DND-41 (cell line): Measurements from ENCODE around the gene SOAT1.

ENCODE experiments used
- ATAC-seq: fragments of 200-7000 bp; cut with Tn5 transposase; 3 replicates; pipeline ENCODE4 v1.9.1; 2021; ENCODE audit warnings: low read depth; ENCODE audit not compliant: insufficient read depth
- DNase-seq: peaks from one replicate; pipeline ENCODE4 v3.0.0-alpha.2; 2020
- H2AFZ ChIP-seq: 2 replicates; pipeline ENCODE4 v1.6.0; 2012; ENCODE audit warnings: low read depth, low read length
- H3K27ac ChIP-seq: 2 replicates; pipeline ENCODE4 v1.5.1; 2012; ENCODE audit warnings: low read length, inconsistent platforms
- H3K27me3 ChIP-seq: fragments of 200-600 bp; sonication (generic); 2 replicates; pipeline ENCODE4 v1.6.0; 2012; ENCODE audit warnings: low read length, mild to moderate bottlenecking, inconsistent platforms; ENCODE audit not compliant: insufficient read depth, poor library complexity
- H3K36me3 ChIP-seq: 2 replicates; pipeline ENCODE4 v1.5.1; 2012; ENCODE audit warnings: low read length, inconsistent platforms; ENCODE audit not compliant: insufficient read depth
- H3K4me1 ChIP-seq: 2 replicates; pipeline ENCODE4 v1.5.1; 2012; ENCODE audit warnings: mild to moderate bottlenecking, low read length; ENCODE audit not compliant: insufficient read depth
- H3K4me2 ChIP-seq: 2 replicates; pipeline ENCODE4 v1.6.0; 2012; ENCODE audit warnings: mild to moderate bottlenecking, moderate library complexity, low read length, inconsistent platforms; ENCODE audit not compliant: insufficient read depth
- H3K4me3 ChIP-seq, 2 experiments: fragments of 200-600 bp in 1 of 2; shearing (Covaris generic) in 1 of 2; 2 replicates each; pipeline ENCODE4 v1.5.1; 2012 to 2016; ENCODE audit warnings: inconsistent platforms in 2 of 2, low read length in 2 of 2, mild to moderate bottlenecking in 2 of 2, low read depth in 1 of 2, moderate library complexity in 1 of 2
- H3K79me2 ChIP-seq: 2 replicates; pipeline ENCODE4 v1.6.0; 2012; ENCODE audit warnings: low read length, inconsistent platforms; ENCODE audit not compliant: insufficient read depth
- H3K9ac ChIP-seq: 2 replicates; pipeline ENCODE4 v1.6.0; 2012; ENCODE audit warnings: low read depth, mild to moderate bottlenecking, inconsistent platforms, low read length, moderate library complexity
- H3K9me3 ChIP-seq: 2 replicates; pipeline ENCODE4 v1.5.1; 2012; ENCODE audit warnings: low read length, moderate library complexity, mild to moderate bottlenecking, inconsistent platforms; ENCODE audit not compliant: insufficient read depth, severe bottlenecking
- H4K20me1 ChIP-seq: 2 replicates; pipeline ENCODE4 v1.6.0; 2012; ENCODE audit warnings: low read length; ENCODE audit not compliant: insufficient read depth
- CTCF ChIP-seq: IDR thresholded peaks from 2 replicates; pipeline ENCODE4 v1.5.1; 2012; ENCODE audit warnings: borderline replicate concordance, low read length, moderate library complexity, mild to moderate bottlenecking; ENCODE audit not compliant: poor library complexity, severe bottlenecking; ENCODE audit errors: extremely low read depth
- EZH2 ChIP-seq: IDR thresholded peaks from 3 replicates; pipeline ENCODE4 v1.6.1; 2012; ENCODE audit warnings: borderline replicate concordance, low read depth, mild to moderate bottlenecking, moderate library complexity, low read length, inconsistent platforms; ENCODE audit not compliant: severe bottlenecking

Gene SOAT1

DNA sequence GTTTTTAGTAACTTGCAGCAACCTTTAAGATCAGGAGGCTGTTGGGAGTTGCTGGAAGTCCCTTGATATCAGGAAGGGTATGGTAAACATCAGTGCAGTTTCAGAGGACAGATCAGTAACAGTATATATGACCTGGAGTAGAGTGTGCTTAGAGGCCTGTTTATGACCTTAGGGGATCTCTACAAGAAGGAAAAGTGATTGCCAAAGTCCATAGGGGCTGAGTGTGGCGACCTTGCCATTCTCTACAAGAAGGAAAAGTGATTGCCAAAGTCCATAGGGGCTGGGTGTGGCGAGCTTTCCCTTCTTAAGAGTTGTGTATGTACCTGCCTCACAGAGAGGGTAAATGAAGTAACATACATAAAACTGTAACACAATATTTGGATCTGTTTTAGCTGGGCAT lies 43.7 kb downstream of the SOAT1 start:
- no peaks in the 10 kb centered on the region for H3K4me1 ChIP-seq
- H3K4me2 ChIP-seq: no peak overlapping the region
- no peak overlapping the region for H3K9ac ChIP-seq
- H3K27ac ChIP-seq: no peak overlapping the region
- H3K4me3 ChIP-seq: no peak overlapping the region
- no peaks in the 10 kb centered on the region for H3K79me2 ChIP-seq
- TF ChIP-seq EZH2: no peak
- no peak for TF ChIP-seq CTCF
- no peak for DNase-seq
- H4K20me1 ChIP-seq: no peaks in the 10 kb centered on the region
- H3K27me3 ChIP-seq: no peaks in the 10 kb centered on the region
- no peak overlapping the region for H2AFZ ChIP-seq
- no peaks in the 10 kb centered on the region for H3K9me3 ChIP-seq
- H3K36me3 ChIP-seq: peaks cover 42% of the 10 kb centered on the region; the same call in 1 of the 2 replicates
- no peak for ATAC-seq

DNA sequence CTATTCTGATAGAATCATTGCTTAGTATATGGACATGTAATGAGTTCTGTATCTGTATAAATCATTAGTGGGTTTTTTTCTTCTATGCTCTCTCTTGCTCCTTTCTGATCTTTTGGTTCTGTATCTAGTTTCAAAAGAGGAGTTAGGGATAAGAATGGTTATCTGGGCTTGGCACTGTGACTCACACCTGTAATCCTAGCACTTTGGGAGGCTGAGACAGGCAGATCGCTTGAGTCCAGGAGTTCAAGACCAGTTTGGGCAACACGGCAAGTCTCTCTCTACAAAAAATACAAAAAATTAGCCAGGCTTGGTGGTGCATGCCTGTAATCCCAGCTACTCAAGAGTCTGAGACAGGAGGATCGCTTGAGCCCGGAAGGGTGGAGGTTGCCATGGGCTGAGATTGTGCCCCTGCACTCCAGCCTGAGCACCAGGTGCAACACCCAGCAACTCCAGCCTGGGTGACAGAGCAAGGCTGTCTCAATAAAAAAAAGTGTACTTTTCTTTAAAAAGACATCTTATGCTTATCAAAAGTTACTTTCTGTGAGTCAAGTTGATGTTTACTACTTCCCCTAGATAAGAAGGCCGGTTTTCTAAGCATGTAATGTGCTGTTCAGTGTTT lies 44.5 kb downstream of the SOAT1 start:
- Histone ChIP-seq H3K36me3 (peaks cover 44% of the 10 kb centered on the region; the same call in 1 of the 2 replicates), H3K27ac (no peak overlapping the region), H4K20me1 (no peaks in the 10 kb centered on the region), H3K4me1 (no peaks in the 10 kb centered on the region), H3K79me2 (no peaks in the 10 kb centered on the region), H3K4me2 (no peak overlapping the region), H2AFZ (no peak overlapping the region), H3K9me3 (no peaks in the 10 kb centered on the region), H3K9ac (no peak overlapping the region), H3K27me3 (no peaks in the 10 kb centered on the region), H3K4me3 (no peak overlapping the region)
- ATAC-seq (no peak), DNase-seq (no peak)
- TF ChIP-seq EZH2: no peak
- TF ChIP-seq CTCF: no peak

GRCh38 chr1:179340918-179341317 lies 47.3 kb downstream of the SOAT1 start:
- Histone ChIP-seq H3K4me3 (no peak overlapping the region), H3K36me3 (peaks cover 61% of the 10 kb centered on the region), H3K27me3 (no peaks in the 10 kb centered on the region), H3K4me2 (no peak overlapping the region), H3K79me2 (no peaks in the 10 kb centered on the region), H3K27ac (no peak overlapping the region), H4K20me1 (no peaks in the 10 kb centered on the region), H3K4me1 (no peaks in the 10 kb centered on the region), H2AFZ (no peak overlapping the region), H3K9ac (no peak overlapping the region), H3K9me3 (no peaks in the 10 kb centered on the region)
- ATAC-seq: no peak
- TF ChIP-seq EZH2: no peak
- no peak for TF ChIP-seq CTCF
- no peak for DNase-seq
